Measurements from ENCODE around the gene GALNT7.
"Not testable (repeated sequence)": the region's sequence is repeated elsewhere in the genome, so short reads cannot be mapped to it uniquely, and the experiment has no call there.

DNA sequence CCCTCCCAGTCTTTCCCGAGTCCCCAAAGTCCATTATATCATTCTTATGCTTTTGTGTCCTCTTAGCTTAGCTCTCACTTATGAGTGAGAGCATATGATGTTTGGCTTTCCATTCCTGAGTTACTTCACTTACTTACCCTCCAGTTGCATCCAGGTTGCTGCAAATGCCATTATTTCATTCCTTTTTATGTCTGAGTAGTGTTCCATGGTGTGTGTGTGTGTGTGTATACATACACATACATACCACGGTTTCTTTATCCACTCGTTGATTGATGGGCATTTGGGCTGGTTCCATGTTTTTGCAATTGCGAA is 50.5 kb downstream of the GALNT7 start:
- TF ChIP-seq CTCF (IDR thresholded peaks at IDR 0.05; ENCODE audit: insufficient read depth, low read length, poor library complexity, severe bottlenecking); EZH2phosphoT487 (conservative IDR thresholded peaks at IDR 0.05; ENCODE audit: low read length): not testable (repeated sequence)

Data from SU-DHL-6 (cell line).